SK-N-SH (cell line): ENCODE measurements around the gene MYF6. TPM values are rescaled to one million over a fixed set of nuclear protein-coding genes. Genes with fewer than 3 reads are reported as not detected.

Experiments
- CTCF ChIA-PET: fragments of 300-600, 350-600 bp; formaldehyde crosslinking; extraction: SDS; loops from one replicate; lab custom pipeline; 2021; lab: Yijun Ruan, JAX
- POLR2A ChIA-PET: fragments of 350-600 bp; sonication (Branson Sonifier 250); formaldehyde crosslinking; extraction: SDS; loops from one replicate; lab custom pipeline; 2020; ENCODE audit warnings: antibody characterized with exemption, inconsistent platforms; lab: Yijun Ruan, JAX
- DNase-seq: peaks from one replicate; pipeline ENCODE4 v3.0.0; 2012
- H2AFZ ChIP-seq: fragments of 200-600 bp; sonication (generic); 2 replicates; pipeline ENCODE4 v1.8.1; 2016; ENCODE audit warnings: antibody characterized with exemption, mild to moderate bottlenecking, low read depth
- H3F3A ChIP-seq: fragments of 200-600 bp; sonication (generic); replicated peaks from 2 replicates; pipeline ENCODE3; 2016; ENCODE audit warnings: antibody characterized with exemption, mild to moderate bottlenecking; ENCODE audit not compliant: insufficient read depth
- H3K27ac ChIP-seq, 2 experiments: fragments of 200-500 bp in 1 of 2; fragments of 200-600 bp in 1 of 2; sonication (Bioruptor generic) in 1 of 2; sonication (generic), shearing (Covaris generic) in 1 of 2; 2 replicates each; pipeline versions ENCODE4 v1.5.1 to v1.6.1; 2014 to 2016; ENCODE audit warnings: low read depth in 2 of 2, inconsistent platforms in 1 of 2, low read length in 1 of 2, mild to moderate bottlenecking in 1 of 2, mixed read lengths in 1 of 2
- H3K27me3 ChIP-seq: fragments of 200-600 bp; sonication (generic), shearing (Covaris generic); 2 replicates; pipeline ENCODE4 v1.6.1; 2016; ENCODE audit warnings: mixed run types; ENCODE audit not compliant: insufficient read depth
- H3K36me3 ChIP-seq, 2 experiments: fragments of 200-500 bp in 1 of 2; fragments of 200-600 bp in 1 of 2; sonication (Bioruptor generic) in 1 of 2; sonication (generic) in 1 of 2; replicated peaks in 1 of 2; 2 replicates each; pipeline versions ENCODE3 to v1.5.1; 2014 to 2016; ENCODE audit warnings: low read length in 1 of 2, mild to moderate bottlenecking in 1 of 2; ENCODE audit not compliant: insufficient read depth in 2 of 2, control insufficient read depth in 1 of 2
- H3K4me1 ChIP-seq, 2 experiments: fragments of 200-500 bp in 1 of 2; fragments of 200-600 bp in 1 of 2; sonication (Bioruptor generic) in 1 of 2; sonication (generic), shearing (Covaris generic) in 1 of 2; 2 replicates each; pipeline versions ENCODE4 v1.5.1 to v1.6.1; 2014 to 2016; ENCODE audit warnings: low read depth in 1 of 2, low read length in 1 of 2, mixed run types in 1 of 2; ENCODE audit not compliant: insufficient read depth in 2 of 2, control insufficient read depth in 1 of 2
- H3K4me2 ChIP-seq: fragments of 200-600 bp; sonication (generic), shearing (Covaris generic); 2 replicates; pipeline ENCODE4 v1.6.1; 2017; ENCODE audit warnings: mixed run types
- H3K4me3 ChIP-seq, 2 experiments: fragments of 200-500 bp in 1 of 2; fragments of 200-600 bp in 1 of 2; sonication (Bioruptor generic) in 1 of 2; sonication (generic), shearing (Covaris generic) in 1 of 2; 2 replicates each; pipeline versions ENCODE4 v1.5.1 to v1.8.1; 2014 to 2016; ENCODE audit warnings: low read depth in 2 of 2, inconsistent platforms in 1 of 2, low read length in 1 of 2, mild to moderate bottlenecking in 1 of 2, mixed read lengths in 1 of 2, moderate library complexity in 1 of 2
- H3K79me2 ChIP-seq: fragments of 200-600 bp; sonication (generic); 2 replicates; pipeline ENCODE4 v1.8.1; 2017; ENCODE audit warnings: mild to moderate bottlenecking; ENCODE audit not compliant: insufficient read depth
- H3K9ac ChIP-seq: fragments of 200-600 bp; sonication (generic); 2 replicates; pipeline ENCODE4 v1.6.1; 2017; ENCODE audit warnings: mixed run types
- H3K9me2 ChIP-seq: fragments of 200-600 bp; sonication (generic); 2 replicates; pipeline ENCODE4 v1.6.1; 2017; ENCODE audit warnings: mixed run types
- H3K9me3 ChIP-seq: fragments of 200-600 bp; sonication (generic); 2 replicates; pipeline ENCODE4 v1.6.1; 2017; ENCODE audit warnings: mixed run types, mild to moderate bottlenecking, moderate library complexity
- H4K20me1 ChIP-seq: fragments of 200-600 bp; sonication (generic); 2 replicates; pipeline ENCODE4 v1.6.1; 2017; ENCODE audit warnings: mild to moderate bottlenecking, mixed run types; ENCODE audit not compliant: insufficient read depth
- CHD2 ChIP-seq: fragments of 150-350 bp; IDR thresholded peaks from 2 replicates; pipeline ENCODE4 v1.6.1; 2018; ENCODE audit warnings: low read length; ENCODE audit not compliant: partially characterized antibody
- EZH2phosphoT487 ChIP-seq: fragments of 200-600 bp; sonication (generic); IDR thresholded peaks from 2 replicates; pipeline ENCODE4 v1.6.1; 2017; ENCODE audit warnings: low read depth, mixed run types, mild to moderate bottlenecking, antibody characterized with exemption, moderate library complexity, borderline replicate concordance
- FOSL2 ChIP-seq: IDR thresholded peaks from 2 replicates; pipeline ENCODE4 v1.4.0; 2012; ENCODE audit warnings: low read depth, mild to moderate bottlenecking, moderate library complexity, borderline replicate concordance
- FOXJ3 ChIP-seq: sonication (generic); formaldehyde crosslinking; IDR thresholded peaks from 2 replicates; pipeline ENCODE4 v1.5.1; 2020; ENCODE audit warnings: mild to moderate bottlenecking, missing genetic modification reagents
- FOXM1 ChIP-seq: IDR thresholded peaks from 2 replicates; pipeline ENCODE4 v1.4.0; 2012; ENCODE audit warnings: low read depth, mild to moderate bottlenecking
- MEF2A ChIP-seq: IDR thresholded peaks from 2 replicates; pipeline ENCODE4 v1.4.0; 2012; ENCODE audit warnings: low read depth, borderline replicate concordance
- NFIC ChIP-seq: IDR thresholded peaks from 2 replicates; pipeline ENCODE4 v1.4.0; 2012; ENCODE audit warnings: borderline replicate concordance
- NRF1 ChIP-seq: IDR thresholded peaks from 2 replicates; pipeline ENCODE4 v1.6.1; 2012; ENCODE audit warnings: low read depth, mild to moderate bottlenecking, low read length
- POLR2AphosphoS5 ChIP-seq: IDR thresholded peaks from 2 replicates; pipeline ENCODE4 v1.6.1; 2012; ENCODE audit warnings: low read depth, low read length
- RAD21 ChIP-seq: IDR thresholded peaks from 2 replicates; pipeline ENCODE4 v1.6.1; 2012; ENCODE audit warnings: mild to moderate bottlenecking, low read length
- RFX5 ChIP-seq: IDR thresholded peaks from 2 replicates; pipeline ENCODE4 v1.6.1; 2012; ENCODE audit warnings: mild to moderate bottlenecking, improper control_type of control experiment, low read length
- RXRA ChIP-seq: IDR thresholded peaks from 2 replicates; pipeline ENCODE4 v1.4.0; 2012; ENCODE audit warnings: low read depth, mild to moderate bottlenecking, borderline replicate concordance
- SIN3A ChIP-seq: IDR thresholded peaks from 2 replicates; pipeline ENCODE4 v1.6.1; 2012; ENCODE audit warnings: low read depth, mild to moderate bottlenecking, low read length, moderate library complexity, borderline replicate concordance
- SMC3 ChIP-seq: IDR thresholded peaks from 2 replicates; pipeline ENCODE4 v1.6.1; 2012; ENCODE audit warnings: low read depth, low read length, improper control_type of control experiment
- TAF1 ChIP-seq: IDR thresholded peaks from 2 replicates; pipeline ENCODE4 v1.6.1; 2012; ENCODE audit warnings: low read depth, mild to moderate bottlenecking, low read length, moderate library complexity, borderline replicate concordance
- TCF12 ChIP-seq: IDR thresholded peaks from 2 replicates; pipeline ENCODE4 v1.4.0; 2012
- TEAD4 ChIP-seq: IDR thresholded peaks from 2 replicates; pipeline ENCODE4 v1.4.0; 2012; ENCODE audit warnings: mild to moderate bottlenecking, borderline replicate concordance; ENCODE audit not compliant: insufficient read depth
- WGBS: methylation state at CpG from one replicate; pipeline ENCODE4 v1.1.6; 2017; ENCODE audit warnings: low lambda C conversion rate; 5-methylcytosine and 5-hydroxymethylcytosine counted together
- polyA plus RNA-seq, 3 experiments: library from polyadenylated mRNA; depleted of rRNA; stranded (reverse); fragments of >200 nt; gene quantifications; 2 replicates each; pipeline ENCODE4 v1.2.3, GENCODE V29; 2012
- TF ChIP-seq, protein P1 (sequence below): fragments of 200-600 bp; sonication (generic); IDR thresholded peaks from 2 replicates; pipeline ENCODE4 v1.6.1; 2017; ENCODE audit warnings: antibody characterized with exemption, mild to moderate bottlenecking, moderate library complexity
- TF ChIP-seq, protein P2 (sequence below): IDR thresholded peaks from 2 replicates; pipeline ENCODE4 v1.4.0; 2012; ENCODE audit warnings: low read depth
- TF ChIP-seq, protein P3 (sequence below): fragments of 150-350 bp; IDR thresholded peaks from 2 replicates; pipeline ENCODE4 v1.6.1; 2017; ENCODE audit warnings: antibody characterized with exemption, low read length, low read depth, borderline replicate concordance
- TF ChIP-seq, protein P4 (sequence below): IDR thresholded peaks from 2 replicates; pipeline ENCODE4 v1.4.0; 2012; ENCODE audit warnings: low read depth, borderline replicate concordance
- TF ChIP-seq, protein P5 (sequence below): IDR thresholded peaks from 2 replicates; pipeline ENCODE4; 2012
- TF ChIP-seq, protein P6 (sequence below): fragments of 150-350 bp; IDR thresholded peaks from 2 replicates; pipeline ENCODE4 v1.6.1; 2016; ENCODE audit warnings: mild to moderate bottlenecking, low read depth, low read length

The MYF6 gene
- polyA plus RNA-seq, 1 of the 3 experiments (the other 2 are of a cell fraction), result not detected

DNA sequence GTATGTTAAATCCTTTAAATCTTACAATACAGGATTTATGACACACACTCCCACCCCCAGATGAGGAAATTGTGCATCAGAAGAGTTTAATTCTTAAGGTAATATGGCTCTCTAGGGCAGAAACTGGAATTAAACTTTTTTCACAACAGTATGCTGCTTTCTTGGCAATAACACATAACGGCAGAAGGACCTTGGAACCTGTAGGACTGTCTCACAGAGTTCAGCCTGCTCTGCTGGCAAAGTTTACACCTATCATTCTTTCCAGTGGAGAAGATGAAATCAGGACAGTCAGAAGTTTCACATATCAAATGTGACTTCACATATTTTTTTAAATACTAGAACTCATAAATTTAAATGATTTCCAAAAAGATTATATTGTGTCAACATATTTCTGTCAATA is 30.6 kb upstream of the MYF6 start:
- TF ChIP-seq FOXJ3 (no peak), NFIC (no peak), CHD2 (no peak), SMC3 (no peak), FOXM1 (no peak), RAD21 (no peak), TCF12 (no peak), RFX5 (no peak)
- TF ChIP-seq, protein P1, sequence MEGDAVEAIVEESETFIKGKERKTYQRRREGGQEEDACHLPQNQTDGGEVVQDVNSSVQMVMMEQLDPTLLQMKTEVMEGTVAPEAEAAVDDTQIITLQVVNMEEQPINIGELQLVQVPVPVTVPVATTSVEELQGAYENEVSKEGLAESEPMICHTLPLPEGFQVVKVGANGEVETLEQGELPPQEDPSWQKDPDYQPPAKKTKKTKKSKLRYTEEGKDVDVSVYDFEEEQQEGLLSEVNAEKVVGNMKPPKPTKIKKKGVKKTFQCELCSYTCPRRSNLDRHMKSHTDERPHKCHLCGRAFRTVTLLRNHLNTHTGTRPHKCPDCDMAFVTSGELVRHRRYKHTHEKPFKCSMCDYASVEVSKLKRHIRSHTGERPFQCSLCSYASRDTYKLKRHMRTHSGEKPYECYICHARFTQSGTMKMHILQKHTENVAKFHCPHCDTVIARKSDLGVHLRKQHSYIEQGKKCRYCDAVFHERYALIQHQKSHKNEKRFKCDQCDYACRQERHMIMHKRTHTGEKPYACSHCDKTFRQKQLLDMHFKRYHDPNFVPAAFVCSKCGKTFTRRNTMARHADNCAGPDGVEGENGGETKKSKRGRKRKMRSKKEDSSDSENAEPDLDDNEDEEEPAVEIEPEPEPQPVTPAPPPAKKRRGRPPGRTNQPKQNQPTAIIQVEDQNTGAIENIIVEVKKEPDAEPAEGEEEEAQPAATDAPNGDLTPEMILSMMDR, result no peak
- TF ChIP-seq, protein P2, sequence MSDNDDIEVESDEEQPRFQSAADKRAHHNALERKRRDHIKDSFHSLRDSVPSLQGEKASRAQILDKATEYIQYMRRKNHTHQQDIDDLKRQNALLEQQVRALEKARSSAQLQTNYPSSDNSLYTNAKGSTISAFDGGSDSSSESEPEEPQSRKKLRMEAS, result no peak
- TF ChIP-seq, protein P3, sequence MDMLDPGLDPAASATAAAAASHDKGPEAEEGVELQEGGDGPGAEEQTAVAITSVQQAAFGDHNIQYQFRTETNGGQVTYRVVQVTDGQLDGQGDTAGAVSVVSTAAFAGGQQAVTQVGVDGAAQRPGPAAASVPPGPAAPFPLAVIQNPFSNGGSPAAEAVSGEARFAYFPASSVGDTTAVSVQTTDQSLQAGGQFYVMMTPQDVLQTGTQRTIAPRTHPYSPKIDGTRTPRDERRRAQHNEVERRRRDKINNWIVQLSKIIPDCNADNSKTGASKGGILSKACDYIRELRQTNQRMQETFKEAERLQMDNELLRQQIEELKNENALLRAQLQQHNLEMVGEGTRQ, result no peak
- H3K4me1 ChIP-seq, result no peaks in the 10 kb centered on the region
- H3F3A ChIP-seq, result no peaks in the 10 kb centered on the region
- no peaks in the 10 kb centered on the region for H4K20me1 ChIP-seq
- no peak overlapping the region for H3K4me2 ChIP-seq
- no peaks in the 10 kb centered on the region for H3K79me2 ChIP-seq
- no peak overlapping the region for H3K27ac ChIP-seq
- H3K36me3 ChIP-seq, result no peaks in the 10 kb centered on the region
- H2AFZ ChIP-seq, result no peak overlapping the region
- H3K9me3 ChIP-seq, result no peaks in the 10 kb centered on the region
- 4% methylated on average over 1 of the region's 1 CpG for WGBS
- H3K9me2 ChIP-seq, result no peaks in the 10 kb centered on the region
- H3K9ac ChIP-seq, result no peak overlapping the region
- ChIA-PET CTCF (no interaction called here), POLR2A (no interaction called here)
- H3K27me3 ChIP-seq, result peaks cover 11% of the 10 kb centered on the region; the same call in 1 of the 2 replicates
- DNase-seq, result no peak
- H3K4me3 ChIP-seq, result no peak overlapping the region

DNA sequence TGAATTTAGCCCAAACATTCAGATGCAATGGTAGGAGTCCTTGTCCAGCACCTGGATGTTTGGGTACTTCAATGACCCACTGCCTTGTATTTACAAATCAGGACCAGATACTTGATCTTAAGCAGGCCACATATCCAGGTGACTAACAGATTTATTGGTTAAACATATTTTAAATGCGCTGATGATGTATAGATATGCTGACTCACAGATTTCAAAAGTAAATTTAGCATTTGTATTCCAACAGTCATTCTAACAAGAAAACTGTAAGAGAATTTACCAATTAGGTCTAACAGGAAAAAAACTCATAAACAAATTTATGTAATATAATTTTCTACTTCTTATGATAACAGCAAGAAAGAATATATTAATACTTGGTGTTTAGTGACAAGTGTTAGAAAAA is 29.4 kb upstream of the MYF6 start:
- no peak for DNase-seq
- 19% methylated on average over 1 of the region's 1 CpG for WGBS
- no peaks in the 10 kb centered on the region for H3K9me3 ChIP-seq
- POLR2A ChIA-PET, result no interaction called here
- H3K36me3 ChIP-seq, result no peaks in the 10 kb centered on the region
- H2AFZ ChIP-seq, result no peak overlapping the region
- no peaks in the 10 kb centered on the region for H3K9me2 ChIP-seq
- no peak overlapping the region for H3K9ac ChIP-seq
- no peak overlapping the region for H3K4me2 ChIP-seq
- CTCF ChIA-PET, result interaction anchor here (0.7 kb wide), 1 partner anchor 33 kb away, joined by 3 read pairs; no protein-coding TSS in a partner anchor
- no peak overlapping the region for H3K4me3 ChIP-seq
- no peaks in the 10 kb centered on the region for H3K4me1 ChIP-seq
- no peak overlapping the region for H3K27ac ChIP-seq
- no peaks in the 10 kb centered on the region for H4K20me1 ChIP-seq
- no peaks in the 10 kb centered on the region for H3K79me2 ChIP-seq
- no peaks in the 10 kb centered on the region for H3F3A ChIP-seq
- H3K27me3 ChIP-seq, result peaks cover 11% of the 10 kb centered on the region; the same call in 1 of the 2 replicates
- no peak for TF ChIP-seq NRF1
- TF ChIP-seq MEF2A, result no peak
- TF ChIP-seq EZH2phosphoT487, result no peak
- TF ChIP-seq, protein P4, sequence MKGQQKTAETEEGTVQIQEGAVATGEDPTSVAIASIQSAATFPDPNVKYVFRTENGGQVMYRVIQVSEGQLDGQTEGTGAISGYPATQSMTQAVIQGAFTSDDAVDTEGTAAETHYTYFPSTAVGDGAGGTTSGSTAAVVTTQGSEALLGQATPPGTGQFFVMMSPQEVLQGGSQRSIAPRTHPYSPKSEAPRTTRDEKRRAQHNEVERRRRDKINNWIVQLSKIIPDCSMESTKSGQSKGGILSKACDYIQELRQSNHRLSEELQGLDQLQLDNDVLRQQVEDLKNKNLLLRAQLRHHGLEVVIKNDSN, result no peak
- TF ChIP-seq RXRA, result no peak
- no peak for TF ChIP-seq TCF12
- no peak for TF ChIP-seq RAD21
- TF ChIP-seq, protein P5, sequence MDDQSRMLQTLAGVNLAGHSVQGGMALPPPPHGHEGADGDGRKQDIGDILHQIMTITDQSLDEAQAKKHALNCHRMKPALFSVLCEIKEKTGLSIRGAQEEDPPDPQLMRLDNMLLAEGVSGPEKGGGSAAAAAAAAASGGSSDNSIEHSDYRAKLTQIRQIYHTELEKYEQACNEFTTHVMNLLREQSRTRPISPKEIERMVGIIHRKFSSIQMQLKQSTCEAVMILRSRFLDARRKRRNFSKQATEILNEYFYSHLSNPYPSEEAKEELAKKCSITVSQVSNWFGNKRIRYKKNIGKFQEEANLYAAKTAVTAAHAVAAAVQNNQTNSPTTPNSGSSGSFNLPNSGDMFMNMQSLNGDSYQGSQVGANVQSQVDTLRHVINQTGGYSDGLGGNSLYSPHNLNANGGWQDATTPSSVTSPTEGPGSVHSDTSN, result no peak
- TF ChIP-seq FOSL2, result no peak
- no peak for TF ChIP-seq TAF1
- no peak for TF ChIP-seq POLR2AphosphoS5
- TF ChIP-seq, protein P6, sequence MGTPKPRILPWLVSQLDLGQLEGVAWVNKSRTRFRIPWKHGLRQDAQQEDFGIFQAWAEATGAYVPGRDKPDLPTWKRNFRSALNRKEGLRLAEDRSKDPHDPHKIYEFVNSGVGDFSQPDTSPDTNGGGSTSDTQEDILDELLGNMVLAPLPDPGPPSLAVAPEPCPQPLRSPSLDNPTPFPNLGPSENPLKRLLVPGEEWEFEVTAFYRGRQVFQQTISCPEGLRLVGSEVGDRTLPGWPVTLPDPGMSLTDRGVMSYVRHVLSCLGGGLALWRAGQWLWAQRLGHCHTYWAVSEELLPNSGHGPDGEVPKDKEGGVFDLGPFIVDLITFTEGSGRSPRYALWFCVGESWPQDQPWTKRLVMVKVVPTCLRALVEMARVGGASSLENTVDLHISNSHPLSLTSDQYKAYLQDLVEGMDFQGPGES, result no peak
- TF ChIP-seq SIN3A, result no peak
- no peak for TF ChIP-seq SMC3
- no peak for TF ChIP-seq CHD2
- no peak for TF ChIP-seq TEAD4
